Fibroblast of skin of right biceps (primary cell): Measurements from ENCODE around the gene NECTIN2.

Experiments used
- DNase-seq: peaks from one replicate; pipeline ENCODE4 v3.0.0-alpha.2; 2013

The NECTIN2 gene

DNA sequence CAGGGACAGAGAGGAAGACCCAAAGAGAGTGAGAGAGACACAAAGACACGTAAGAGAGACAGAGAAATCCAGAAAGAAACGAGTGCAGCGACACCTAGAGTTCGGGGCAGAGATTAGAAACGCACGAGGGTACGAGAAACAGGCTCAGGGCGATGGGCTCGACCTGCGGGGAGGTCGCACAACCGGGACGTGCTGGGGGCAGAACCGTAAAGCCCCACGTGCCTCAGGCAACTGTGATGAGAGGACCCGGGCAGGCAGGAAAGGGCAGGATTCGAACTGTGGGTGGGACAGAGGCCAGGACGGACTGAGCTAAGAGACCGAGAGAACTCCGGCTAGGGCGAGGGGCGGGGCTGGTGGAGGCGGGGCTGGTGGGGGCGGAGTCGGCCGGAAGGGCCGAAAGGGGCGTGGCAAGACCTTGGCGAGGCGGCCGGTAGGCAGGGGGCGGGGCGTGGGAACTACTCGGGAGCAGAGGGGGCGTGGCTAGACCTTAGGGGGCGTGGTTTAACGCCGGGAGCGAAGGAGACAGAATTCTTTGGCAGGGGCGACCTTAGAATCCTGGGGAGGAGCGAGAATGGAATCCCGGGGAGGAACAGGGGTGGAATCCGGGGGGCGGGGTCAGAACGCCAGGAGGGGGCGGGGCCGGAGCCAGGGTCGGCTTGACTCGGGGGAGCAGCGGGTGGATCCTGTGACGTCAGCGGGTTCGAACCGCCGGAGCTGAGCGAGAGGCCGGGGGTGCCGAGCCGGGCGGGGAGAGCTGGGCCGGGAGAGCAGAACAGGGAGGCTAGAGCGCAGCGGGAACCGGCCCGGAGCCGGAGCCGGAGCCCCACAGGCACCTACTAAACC lies at the start of gene NECTIN2:
Gene NECTIN2, plus strand, starts transcription at position 686 of the 843 bp plus-strand sequence. CDS start 229 bp downstream, outside the sequence.
- peak; percentile 98 for DNase-seq

DNA sequence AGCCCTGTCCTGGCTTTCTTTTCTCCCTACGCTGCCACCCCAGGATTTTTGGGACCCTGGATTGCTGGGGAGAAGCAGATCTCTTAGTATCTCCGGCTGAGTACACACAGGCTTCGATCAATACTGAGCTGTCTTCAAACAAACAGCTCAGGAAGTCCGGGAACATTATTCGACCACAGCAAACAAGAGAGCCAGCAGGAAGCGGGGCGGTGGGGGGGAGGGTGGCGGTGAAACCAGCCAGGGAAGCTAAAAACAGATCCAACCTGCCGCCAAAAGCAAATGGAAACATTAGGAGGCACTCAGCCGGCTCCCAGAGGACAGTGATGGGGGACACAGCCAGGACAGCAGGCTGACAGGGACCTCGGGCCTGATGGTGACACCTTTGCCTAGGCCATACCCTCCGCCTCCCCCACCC lies 49.4 kb upstream of the NECTIN2 start:
- DNase-seq: peak; percentile 35

DNA sequence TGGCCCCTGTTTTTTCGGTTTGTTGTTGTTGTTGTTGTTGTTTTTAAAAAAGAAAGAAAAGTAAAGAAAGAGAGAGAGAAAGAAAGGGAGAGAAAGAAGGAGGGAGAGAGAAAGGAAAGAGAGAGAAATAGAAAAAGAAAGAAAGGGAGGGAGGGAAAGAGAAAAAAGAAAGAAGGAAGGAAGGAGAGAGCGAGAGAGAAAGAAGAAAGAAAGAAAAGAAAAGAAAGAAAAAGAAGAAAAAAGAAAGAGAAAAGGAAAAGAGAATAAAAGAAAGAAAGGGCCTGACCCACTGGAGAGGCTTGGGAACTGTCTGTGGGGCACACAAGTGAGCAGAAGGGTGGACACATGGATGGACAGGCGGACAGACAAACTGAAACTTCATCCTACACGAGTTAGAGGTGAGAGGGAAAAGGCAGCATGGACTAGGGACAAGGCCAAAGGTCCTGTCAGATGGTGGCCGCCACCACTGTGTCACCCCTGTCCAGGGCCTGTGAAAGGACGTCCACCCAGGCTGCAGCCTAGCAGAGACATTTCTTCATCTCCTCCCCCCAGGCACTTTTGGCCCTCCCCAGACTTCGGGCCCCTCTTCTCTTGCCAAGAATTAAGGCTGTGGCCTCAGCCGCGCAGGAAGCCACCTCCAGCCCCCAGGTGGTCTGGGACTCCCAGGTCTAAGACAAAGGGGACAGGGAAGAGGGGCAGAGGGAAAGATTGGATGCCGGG lies 46.3 kb upstream of the NECTIN2 start:
- no peak for DNase-seq

DNA sequence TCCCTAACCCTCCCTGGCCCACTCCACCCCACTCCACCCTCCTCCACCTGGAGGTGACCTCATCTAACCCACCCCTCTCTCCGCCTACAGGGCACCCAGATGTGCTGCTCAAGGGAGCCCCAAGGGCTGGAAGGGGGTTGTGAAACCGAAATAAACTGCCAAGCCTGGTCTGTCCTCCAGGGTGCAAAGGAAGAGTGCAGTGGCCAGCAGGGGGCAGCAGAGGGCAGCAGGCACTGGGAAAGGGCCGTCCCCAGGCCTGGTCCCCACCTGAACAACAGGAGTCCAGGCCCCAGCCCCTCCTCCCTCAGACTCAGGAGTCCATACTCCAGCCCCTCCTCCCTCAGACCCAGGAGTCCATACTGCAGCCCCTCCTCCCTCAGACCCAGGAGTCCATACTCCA lies 45.6 kb upstream of the NECTIN2 start:
- DNase-seq: peak; percentile 65

DNA sequence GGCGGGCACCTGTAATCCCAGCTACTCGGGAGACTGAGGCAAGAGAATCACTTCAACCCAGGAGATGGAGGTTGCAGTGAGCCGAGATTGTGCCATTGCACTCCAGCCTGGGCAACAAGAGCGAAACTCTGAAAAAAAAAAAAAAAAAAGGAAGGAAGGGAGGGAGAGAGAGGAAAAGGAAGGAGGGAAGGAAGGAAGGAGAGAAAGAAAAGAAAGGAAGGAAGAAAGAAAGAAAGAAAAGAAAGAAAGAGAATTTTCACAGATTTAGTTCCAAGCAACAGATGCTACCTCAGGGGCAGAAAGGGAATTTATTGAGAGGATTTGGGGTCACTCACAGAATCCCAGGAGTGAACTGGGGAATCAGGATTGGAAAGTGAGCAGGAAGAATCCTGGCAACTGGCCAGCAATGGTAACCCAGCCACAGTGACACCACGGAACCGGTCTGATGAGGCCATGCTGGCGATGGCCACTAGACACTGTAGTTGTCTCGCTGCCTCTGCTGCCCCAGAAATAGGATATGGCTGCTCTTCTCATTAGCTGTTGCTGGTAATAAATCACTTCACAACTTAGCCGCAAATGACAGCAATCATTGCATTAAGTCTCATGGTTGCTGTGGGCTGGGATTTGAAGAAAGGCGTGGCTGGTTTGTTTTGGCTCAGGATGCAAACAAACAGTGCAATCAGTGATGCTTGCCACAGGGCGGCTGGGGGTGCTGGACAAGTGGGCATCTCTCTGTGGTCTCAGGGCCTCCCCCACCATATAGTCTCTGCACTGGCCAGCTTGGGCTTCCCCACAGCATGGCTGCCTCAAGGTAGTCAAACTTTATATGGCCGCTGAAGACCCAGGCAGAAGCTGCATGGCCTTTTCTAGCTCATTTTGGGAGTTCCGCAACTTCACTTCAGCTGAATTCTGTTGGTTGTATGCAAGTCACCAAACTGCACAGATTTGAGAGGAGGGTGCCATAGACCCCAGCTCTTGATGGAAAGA lies 42.4 kb upstream of the NECTIN2 start:
- DNase-seq: no peak

DNA sequence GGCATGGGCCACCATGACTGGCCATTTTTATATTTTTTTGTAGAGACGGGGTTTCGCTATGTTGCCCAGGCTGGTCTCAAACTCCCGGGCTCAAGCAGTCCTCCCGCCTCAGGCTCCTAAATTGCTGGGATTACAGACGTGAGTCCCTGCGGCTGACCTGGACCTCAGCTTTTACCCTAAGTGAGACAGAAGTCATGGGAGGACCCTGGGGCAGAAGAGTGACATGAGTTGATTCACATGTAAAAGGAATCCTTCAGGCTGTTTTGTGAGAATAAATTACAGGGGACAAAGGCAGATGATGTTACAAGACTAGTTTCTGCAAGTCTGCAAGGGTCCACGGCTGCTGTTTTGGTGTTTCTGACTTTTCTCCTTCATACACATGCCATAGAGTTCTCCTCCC lies 39.8 kb upstream of the NECTIN2 start:
- DNase-seq: no peak

DNA sequence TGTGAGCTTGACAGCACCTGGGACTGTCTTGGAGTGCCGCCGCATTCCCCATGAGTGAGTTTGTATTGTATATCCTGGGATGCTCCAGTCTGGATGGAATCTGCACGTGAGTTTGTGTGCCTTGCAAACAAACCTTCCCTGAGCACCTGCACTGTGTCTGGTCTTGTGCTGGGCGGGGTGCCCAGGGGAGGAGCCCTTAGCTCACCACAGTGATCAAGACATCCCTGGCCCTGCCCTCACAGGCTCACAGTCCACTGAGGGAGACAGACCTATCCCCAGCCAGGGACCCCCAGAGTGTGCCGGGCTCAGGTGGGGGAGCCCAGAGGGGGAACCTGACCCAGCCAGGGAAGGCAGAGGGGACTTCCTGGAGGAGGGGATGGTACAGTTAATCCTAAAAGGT lies 38.9 kb upstream of the NECTIN2 start:
- DNase-seq: no peak

DNA sequence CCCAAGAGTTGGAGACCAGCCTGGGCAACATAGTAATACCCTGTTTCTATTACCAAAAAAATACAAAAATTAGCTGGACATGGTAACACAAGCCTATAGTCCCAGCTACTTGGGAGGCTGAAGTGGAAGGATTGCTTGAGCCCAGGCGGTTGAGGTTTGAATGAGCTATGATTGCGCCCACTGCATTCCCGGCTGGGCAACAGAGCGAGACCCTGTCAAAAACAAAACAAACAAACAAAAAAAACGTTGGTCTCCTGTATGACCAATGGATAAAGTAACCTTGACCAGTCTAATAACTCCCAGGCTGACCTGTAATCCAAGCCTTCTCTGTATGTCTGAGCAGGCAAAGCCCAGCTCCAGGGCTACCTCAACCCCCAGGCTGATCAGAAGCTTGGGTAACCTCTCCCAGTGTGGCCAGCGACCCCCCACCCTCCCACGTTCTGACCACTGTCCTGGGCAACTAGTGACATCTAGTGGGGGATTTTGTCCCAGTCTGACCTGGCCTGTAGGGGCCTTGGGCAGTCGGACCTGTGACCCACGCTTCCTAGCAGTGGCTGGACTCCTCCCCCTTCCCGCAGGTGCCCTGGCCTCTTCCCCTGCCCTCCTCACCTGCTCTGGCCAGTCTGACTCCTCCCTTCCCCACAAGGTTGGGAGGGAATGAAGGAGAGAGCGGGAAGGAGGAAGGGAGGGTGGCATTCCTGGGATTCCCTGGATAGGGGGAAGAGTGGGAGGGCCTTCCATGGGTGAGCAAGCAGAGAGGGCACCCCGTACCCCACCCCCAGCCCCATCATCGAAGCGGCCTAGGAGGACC lies 38.2 kb upstream of the NECTIN2 start:
- DNase-seq: peak; percentile 63

DNA sequence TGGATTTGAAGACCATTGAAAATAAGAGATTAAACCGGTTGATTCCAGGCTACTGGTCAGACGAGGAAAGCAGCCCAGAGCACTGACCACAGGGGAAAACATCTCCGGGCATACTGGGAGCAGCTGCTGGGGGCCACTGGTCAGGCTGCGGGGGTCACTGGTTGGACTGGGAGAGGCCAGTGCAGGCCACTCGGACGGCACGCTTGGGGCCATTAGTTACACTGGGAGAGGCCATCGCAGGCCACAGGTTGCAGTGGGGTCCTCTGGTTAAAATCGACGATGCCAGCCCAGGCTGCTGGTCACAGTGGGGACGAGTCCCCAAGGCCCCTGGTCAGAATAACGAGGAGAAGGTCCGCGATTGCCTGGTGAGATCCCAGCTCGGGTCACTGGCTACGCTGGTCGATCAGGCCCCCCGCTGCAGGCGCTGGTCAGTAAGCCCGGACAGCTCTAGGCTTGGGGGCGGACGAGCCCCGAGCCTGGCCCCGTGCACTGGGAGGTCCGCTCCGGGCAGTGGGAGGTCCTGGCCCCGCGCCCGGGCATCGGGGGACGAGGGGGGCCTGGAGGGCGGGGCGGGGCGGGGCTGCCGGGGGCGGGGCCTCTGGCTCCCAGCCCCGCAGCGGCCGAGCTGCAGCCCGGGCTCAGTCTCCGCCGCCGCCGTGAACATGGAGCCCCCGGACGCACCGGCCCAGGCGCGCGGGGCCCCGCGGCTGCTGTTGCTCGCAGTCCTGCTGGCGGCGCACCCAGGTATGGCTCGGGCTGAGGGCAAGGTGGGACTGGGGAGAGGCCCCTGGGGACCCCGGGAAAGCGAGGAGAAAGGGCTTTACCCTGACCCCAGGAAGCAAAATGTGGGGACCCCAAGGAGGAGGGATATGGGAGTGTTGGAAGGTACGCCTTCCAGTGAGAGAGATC lies 37.4 kb upstream of the NECTIN2 start, which contains the start of gene BCAM:
Gene BCAM, plus strand, starts transcription at position 641 of the 909 bp plus-strand sequence. Its CDS starts 22 bp downstream, at position 663.
- DNase-seq: peak; percentile 70

DNA sequence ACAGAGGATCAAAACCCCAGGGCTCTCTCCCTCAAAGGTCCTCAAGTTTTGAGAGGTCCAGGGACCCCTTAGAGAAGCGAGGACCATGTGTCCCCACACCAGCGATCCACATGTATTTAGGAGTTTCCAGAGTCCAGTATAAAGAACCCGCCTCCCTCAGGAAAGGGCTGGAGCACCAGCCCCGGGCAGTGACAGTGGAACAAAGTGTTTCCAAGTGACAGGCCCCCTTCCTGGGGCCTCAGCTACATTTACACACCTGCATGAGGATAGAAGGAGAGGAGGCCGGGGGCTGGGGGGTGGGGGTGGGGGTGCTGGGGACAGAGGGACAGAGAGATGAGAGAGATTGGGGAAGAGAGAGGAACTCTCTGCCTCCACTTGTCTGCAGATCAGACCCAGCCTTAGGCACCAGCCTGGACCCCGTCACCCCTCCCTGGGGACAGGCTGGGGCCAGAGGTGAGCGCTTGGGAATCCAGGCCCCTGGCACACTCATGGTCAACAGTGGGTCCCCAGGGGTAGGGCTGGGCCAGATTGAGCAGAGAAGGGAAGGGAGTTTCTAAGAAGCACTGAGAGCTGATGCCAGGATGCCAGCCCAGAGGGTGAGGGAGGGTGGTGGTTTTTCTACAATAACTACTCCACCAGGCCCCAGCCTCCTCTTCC lies 36.4 kb upstream of the NECTIN2 start:
- no peak for DNase-seq

DNA sequence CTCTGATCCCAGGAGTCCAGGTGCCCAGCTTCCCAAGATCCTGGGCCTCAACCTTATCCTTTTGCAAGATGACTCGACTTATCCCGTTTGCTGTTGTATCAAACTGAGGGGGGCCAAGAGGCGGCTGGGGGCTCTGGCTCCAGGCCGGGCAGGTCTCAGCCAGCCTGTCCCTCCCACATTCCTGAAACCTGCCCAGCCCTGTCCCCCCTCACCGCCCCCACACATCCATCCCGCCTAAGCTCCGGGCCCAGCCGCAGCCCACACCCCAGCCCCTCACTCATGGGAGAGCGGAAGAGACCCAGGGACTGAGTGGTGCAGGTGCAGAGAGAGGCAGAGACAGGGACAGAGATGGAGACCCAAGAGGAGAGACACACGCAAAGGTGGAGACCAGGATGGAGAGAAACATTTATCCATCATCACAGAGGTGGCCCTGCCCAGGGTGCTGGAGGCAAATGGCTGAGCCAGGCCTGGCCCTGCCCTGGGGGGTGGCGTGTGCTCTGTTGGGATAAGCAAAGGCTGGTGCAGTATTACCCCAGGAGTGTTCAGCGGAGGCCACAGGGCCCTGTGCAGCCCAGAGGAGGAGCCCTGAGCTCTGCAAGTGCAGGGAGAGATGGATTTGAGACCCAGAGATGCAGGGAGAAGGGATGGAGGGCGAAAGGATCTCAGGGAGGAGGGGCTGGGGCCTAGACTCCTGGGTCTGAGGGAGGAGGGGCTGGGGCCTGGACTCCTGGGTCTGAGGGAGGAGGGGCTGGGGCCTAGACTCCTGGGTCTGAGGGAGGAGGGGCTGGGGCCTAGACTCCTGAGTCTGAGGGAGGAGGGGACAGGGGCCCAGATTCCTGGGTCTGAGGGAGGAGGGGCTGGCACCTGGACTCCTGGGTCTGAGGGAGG lies 35.6 kb upstream of the NECTIN2 start:
- DNase-seq: no peak

DNA sequence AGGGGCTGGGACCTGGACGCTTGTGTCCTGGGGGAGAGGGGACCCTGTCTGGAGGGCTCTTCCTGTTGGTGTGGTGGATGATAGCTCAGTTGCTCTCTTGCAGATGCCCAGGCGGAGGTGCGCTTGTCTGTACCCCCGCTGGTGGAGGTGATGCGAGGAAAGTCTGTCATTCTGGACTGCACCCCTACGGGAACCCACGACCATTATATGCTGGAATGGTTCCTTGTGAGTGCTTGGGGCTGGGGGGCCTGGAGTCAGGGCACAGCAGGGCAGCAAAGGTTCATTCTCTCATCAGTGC lies 35.0 kb upstream of the NECTIN2 start:
- no peak for DNase-seq

DNA sequence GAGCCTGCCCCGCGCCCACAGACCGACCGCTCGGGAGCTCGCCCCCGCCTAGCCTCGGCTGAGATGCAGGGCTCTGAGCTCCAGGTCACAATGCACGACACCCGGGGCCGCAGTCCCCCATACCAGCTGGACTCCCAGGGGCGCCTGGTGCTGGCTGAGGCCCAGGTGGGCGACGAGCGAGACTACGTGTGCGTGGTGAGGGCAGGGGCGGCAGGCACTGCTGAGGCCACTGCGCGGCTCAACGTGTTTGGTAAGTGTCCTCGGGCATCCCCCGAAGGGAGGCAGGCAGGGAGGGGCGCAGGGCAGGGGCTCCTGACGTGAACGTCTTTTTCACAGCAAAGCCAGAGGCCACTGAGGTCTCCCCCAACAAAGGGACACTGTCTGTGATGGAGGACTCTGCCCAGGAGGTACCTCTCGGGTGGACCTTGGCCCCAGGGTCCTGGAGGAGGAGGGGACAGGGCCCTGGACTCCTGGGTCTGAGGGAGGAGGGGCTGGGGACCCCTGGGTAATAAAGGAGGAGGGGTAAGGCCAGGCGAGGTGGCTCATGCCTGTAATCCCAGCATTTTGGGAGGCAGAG lies 33.9 kb upstream of the NECTIN2 start:
- DNase-seq: no peak

DNA sequence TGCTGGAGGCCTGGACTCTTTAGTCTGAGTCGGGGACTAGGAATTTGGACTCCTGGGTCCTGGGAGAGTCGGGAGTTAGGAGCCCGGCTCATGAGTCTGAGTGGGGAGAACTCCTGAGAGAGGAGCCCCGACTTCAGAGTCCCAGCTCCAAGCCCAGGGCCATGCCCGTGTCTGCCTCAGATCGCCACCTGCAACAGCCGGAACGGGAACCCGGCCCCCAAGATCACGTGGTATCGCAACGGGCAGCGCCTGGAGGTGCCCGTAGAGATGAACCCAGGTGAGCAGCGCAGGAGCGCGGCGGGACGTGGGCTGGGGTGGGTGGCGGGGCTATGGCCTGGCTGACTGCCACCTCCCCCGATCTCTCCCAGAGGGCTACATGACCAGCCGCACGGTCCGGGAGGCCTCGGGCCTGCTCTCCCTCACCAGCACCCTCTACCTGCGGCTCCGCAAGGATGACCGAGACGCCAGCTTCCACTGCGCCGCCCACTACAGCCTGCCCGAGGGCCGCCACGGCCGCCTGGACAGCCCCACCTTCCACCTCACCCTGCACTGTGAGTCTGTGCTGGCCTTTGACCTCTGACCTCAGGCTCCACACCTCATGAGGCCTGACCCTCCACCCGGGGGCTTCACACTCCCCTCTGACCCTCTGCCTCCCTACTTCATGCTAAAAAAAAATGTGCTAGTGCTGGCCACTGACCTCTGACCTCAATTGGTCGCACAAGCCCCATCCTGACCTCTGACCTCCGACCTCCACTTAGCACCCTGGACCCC lies 32.8 kb upstream of the NECTIN2 start:
- no peak for DNase-seq

DNA sequence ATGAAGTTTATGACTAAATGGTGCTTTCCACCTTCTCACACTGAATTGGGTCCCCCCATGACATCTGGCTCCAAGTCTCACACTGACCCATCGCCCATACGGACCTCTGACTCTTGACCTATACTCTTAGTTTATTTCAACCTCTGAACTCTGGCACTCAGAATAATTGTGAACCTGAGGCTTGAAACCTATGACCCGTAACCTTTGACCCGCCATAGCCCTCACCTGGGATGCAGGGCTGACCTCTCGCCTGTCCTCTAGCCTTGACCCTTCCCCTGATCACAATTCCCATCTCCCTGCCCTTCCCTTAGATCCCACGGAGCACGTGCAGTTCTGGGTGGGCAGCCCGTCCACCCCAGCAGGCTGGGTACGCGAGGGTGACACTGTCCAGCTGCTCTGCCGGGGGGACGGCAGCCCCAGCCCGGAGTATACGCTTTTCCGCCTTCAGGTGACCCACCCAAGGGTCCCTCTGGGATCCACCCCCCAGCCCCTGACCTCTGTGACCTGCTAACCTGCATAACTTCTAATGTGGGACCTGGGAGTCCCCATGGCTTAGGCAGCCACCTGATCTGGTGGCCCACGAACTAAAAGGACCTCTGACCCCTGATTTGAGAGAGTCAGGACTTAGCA lies 32.1 kb upstream of the NECTIN2 start:
- DNase-seq: no peak

DNA sequence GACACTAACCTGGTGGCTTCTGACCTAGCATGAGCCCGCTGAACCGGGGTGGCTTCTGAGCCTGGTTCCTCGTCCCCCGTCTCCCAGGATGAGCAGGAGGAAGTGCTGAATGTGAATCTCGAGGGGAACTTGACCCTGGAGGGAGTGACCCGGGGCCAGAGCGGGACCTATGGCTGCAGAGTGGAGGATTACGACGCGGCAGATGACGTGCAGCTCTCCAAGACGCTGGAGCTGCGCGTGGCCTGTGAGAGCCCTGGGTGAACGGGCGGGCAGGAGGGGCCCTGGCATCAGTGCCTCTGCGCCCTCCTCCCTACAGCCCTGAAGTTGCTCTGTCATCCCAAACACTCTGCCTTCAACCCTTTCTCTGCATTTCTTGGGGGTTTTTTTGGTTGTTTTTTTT lies 31.6 kb upstream of the NECTIN2 start:
- DNase-seq: no peak

DNA sequence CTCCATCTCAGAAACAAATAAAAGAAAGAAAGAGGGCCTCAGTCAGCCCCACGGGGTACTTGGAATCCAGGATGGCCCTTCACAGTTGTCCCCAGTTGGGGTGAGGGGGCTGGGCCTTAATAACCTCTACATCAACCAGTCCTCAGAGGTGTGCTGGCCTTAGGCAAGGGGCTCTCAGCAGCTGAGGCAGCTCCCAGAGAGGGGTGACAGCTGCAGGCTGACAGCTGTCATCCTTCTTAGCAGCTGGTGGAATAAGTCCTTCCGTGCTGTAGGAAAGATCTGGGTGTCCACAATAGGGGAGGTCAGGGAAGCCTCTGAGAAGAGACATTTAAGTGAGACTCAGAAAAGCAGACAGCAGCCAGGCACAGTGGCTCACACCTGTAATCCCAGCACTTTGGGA lies 29.8 kb upstream of the NECTIN2 start:
- DNase-seq: no peak
